Measurements from ENCODE around the gene SMIM24. TPM values are rescaled to one million over a fixed set of nuclear protein-coding genes. Genes with fewer than 3 reads are reported as not detected.

SMIM24 gene
- total and polyA plus RNA-seq, 9 of the 15 experiments (the other 6 are each of a cell fraction or from before 2014, with no cell fraction given), result 0.45 to 12.3 (median 1.4) TPM; not detected in 1

- TF ChIP-seq, protein P1, sequence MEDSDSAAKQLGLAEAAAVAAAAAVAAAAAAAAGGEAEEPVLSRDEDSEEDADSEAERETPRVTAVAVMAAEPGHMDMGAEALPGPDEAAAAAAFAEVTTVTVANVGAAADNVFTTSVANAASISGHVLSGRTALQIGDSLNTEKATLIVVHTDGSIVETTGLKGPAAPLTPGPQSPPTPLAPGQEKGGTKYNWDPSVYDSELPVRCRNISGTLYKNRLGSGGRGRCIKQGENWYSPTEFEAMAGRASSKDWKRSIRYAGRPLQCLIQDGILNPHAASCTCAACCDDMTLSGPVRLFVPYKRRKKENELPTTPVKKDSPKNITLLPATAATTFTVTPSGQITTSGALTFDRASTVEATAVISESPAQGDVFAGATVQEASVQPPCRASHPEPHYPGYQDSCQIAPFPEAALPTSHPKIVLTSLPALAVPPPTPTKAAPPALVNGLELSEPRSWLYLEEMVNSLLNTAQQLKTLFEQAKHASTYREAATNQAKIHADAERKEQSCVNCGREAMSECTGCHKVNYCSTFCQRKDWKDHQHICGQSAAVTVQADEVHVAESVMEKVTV (CRISPR knock-in tag; IDR thresholded peaks at IDR 0.05), result no peak
- TF ChIP-seq ZC3H11A (IDR thresholded peaks at IDR 0.05; ENCODE audit: low read depth, low read length) (no peak), NFYB (IDR thresholded peaks at IDR 0.05; ENCODE audit: extremely low read depth, insufficient read length) (no peak), ZNF77 (CRISPR knock-in tag; IDR thresholded peaks at IDR 0.05) (no peak), HLTF (IDR thresholded peaks at IDR 0.05) (no peak), RUNX1 (IDR thresholded peaks at IDR 0.05; ENCODE audit: low read depth) (no peak), RFX1 (IDR thresholded peaks at IDR 0.05) (peak; percentile 99), BMI1 (IDR thresholded peaks at IDR 0.05; ENCODE audit: low read length) (peak; percentile 92), ZNF232 (CRISPR knock-in tag; IDR thresholded peaks at IDR 0.05) (no peak), ZNF75A (CRISPR knock-in tag; IDR thresholded peaks at IDR 0.05) (no peak), ARID3B (CRISPR knock-in tag; IDR thresholded peaks at IDR 0.05; ENCODE audit: borderline replicate concordance) (no peak), POLR2B (IDR thresholded peaks at IDR 0.05; ENCODE audit: low read depth, partially characterized antibody) (peak; percentile 56), HCFC1 (IDR thresholded peaks at IDR 0.05; ENCODE audit: low read depth, low read length) (peak; percentile 65), NFIX (CRISPR knock-in tag; IDR thresholded peaks at IDR 0.05; ENCODE audit: low read depth) (no peak), SRSF3 (IDR thresholded peaks at IDR 0.05; ENCODE audit: insufficient read depth, low read length) (no peak), HDGF (IDR thresholded peaks at IDR 0.05) (0 out of 2 replicates have a peak, but pooled peaks have one; percentile 60), E2F1 (CRISPR knock-in tag; IDR thresholded peaks at IDR 0.05) (peak; percentile 45; the same call in 1 of the 2 replicates), MYNN (IDR thresholded peaks at IDR 0.05) (no peak), MYNN (CRISPR knock-in tag; IDR thresholded peaks at IDR 0.05) (no peak), NCOA4 (IDR thresholded peaks at IDR 0.05; ENCODE audit: partially characterized antibody) (no peak), CREBBP (IDR thresholded peaks at IDR 0.05; ENCODE audit: low read depth, low read length) (no peak)
- TF ChIP-seq, protein P2, sequence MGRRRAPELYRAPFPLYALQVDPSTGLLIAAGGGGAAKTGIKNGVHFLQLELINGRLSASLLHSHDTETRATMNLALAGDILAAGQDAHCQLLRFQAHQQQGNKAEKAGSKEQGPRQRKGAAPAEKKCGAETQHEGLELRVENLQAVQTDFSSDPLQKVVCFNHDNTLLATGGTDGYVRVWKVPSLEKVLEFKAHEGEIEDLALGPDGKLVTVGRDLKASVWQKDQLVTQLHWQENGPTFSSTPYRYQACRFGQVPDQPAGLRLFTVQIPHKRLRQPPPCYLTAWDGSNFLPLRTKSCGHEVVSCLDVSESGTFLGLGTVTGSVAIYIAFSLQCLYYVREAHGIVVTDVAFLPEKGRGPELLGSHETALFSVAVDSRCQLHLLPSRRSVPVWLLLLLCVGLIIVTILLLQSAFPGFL (CRISPR knock-in tag; IDR thresholded peaks at IDR 0.05), result no peak
- TF ChIP-seq, protein P3, sequence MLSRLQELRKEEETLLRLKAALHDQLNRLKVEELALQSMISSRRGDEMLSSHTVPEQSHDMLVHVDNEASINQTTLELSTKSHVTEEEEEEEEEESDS (CRISPR knock-in tag; IDR thresholded peaks at IDR 0.05), result no peak
- TF ChIP-seq, protein P4, sequence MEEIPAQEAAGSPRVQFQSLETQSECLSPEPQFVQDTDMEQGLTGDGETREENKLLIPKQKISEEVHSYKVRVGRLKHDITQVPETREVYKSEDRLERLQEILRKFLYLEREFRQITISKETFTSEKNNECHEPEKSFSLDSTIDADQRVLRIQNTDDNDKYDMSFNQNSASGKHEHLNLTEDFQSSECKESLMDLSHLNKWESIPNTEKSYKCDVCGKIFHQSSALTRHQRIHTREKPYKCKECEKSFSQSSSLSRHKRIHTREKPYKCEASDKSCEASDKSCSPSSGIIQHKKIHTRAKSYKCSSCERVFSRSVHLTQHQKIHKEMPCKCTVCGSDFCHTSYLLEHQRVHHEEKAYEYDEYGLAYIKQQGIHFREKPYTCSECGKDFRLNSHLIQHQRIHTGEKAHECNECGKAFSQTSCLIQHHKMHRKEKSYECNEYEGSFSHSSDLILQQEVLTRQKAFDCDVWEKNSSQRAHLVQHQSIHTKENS (CRISPR knock-in tag; IDR thresholded peaks at IDR 0.05), result no peak
Observed at GRCh38 chr19:3505598-3506383, 25.5 kb upstream of the SMIM24 start, which contains the start of gene FZR1 (continued).
